Amniotic stem cell (primary cell): ENCODE measurements around the gene LHFPL4.
"Not testable (repeated sequence)": the region's sequence is repeated elsewhere in the genome, so short reads cannot be mapped to it uniquely, and the experiment has no call there.

Experiments used
- DNase-seq: peaks from one replicate; lab custom pipeline; 2025; lab: John Stamatoyannopoulos, UW

Gene LHFPL4

GRCh38 chr3:9536212-9536611 is 17.4 kb downstream of the LHFPL4 start:
- no peak for DNase-seq

- no peak for DNase-seq
These were observed 19.2 kb downstream of the LHFPL4 start for GRCh38 chr3:9534429-9534828.

GRCh38 chr3:9525078-9525477 is 28.5 kb downstream of the LHFPL4 start:
- no peak for DNase-seq

GRCh38 chr3:9514956-9515355 is 38.7 kb downstream of the LHFPL4 start:
- DNase-seq, result no peak

GRCh38 chr3:9514306-9514705 is 39.3 kb downstream of the LHFPL4 start:
- no peak for DNase-seq

- DNase-seq, result no peak
These were observed 41.1 kb downstream of the LHFPL4 start for GRCh38 chr3:9512456-9513045.

GRCh38 chr3:9508781-9509180 is 44.8 kb downstream of the LHFPL4 start:
- DNase-seq, result no peak

GRCh38 chr3:9507586-9508578 is 45.7 kb downstream of the LHFPL4 start:
- no peak for DNase-seq

- DNase-seq, result no peak
These were observed 50.3 kb downstream of the LHFPL4 start for GRCh38 chr3:9503283-9503682.

GRCh38 chr3:9501226-9501625 is 52.4 kb downstream of the LHFPL4 start:
- no peak for DNase-seq

GRCh38 chr3:9500108-9501050 is 53.2 kb downstream of the LHFPL4 start:
- DNase-seq, result no peak

- no peak for DNase-seq
These were observed 54.0 kb downstream of the LHFPL4 start for GRCh38 chr3:9499455-9500107.

- no peak for DNase-seq
These were observed 54.8 kb downstream of the LHFPL4 start for GRCh38 chr3:9498781-9499180.

GRCh38 chr3:9497821-9498565 is 55.6 kb downstream of the LHFPL4 start:
- no peak for DNase-seq

GRCh38 chr3:9496893-9497292 is 56.7 kb downstream of the LHFPL4 start:
- DNase-seq, result no peak

GRCh38 chr3:9494036-9494435 is 59.6 kb downstream of the LHFPL4 start:
- not testable (repeated sequence) for DNase-seq

GRCh38 chr3:9491506-9491905 is 62.1 kb downstream of the LHFPL4 start:
- no peak for DNase-seq

GRCh38 chr3:9485248-9485647 is 68.4 kb downstream of the LHFPL4 start:
- DNase-seq, result no peak

GRCh38 chr3:9480265-9480664 is 73.4 kb downstream of the LHFPL4 start:
- no peak for DNase-seq

GRCh38 chr3:9476935-9477334 is 76.7 kb downstream of the LHFPL4 start:
- no peak for DNase-seq

- DNase-seq, result no peak
These were observed 79.1 kb downstream of the LHFPL4 start for GRCh38 chr3:9474482-9474881.
